HG03060 (cell line): Measurements from ENCODE around the gene SEMA4A.
"Not testable (repeated sequence)": the region's sequence is repeated elsewhere in the genome, so short reads cannot be mapped to it uniquely, and the experiment has no call there.

Experiments used
- ATAC-seq: cut with Tn5 transposase; IDR thresholded peaks from one replicate; pipeline ENCODE4 v1.9.1; 2021; ENCODE audit warnings: low read depth, moderate number of reproducible peaks; ENCODE audit not compliant: unreplicated experiment

Gene SEMA4A

DNA sequence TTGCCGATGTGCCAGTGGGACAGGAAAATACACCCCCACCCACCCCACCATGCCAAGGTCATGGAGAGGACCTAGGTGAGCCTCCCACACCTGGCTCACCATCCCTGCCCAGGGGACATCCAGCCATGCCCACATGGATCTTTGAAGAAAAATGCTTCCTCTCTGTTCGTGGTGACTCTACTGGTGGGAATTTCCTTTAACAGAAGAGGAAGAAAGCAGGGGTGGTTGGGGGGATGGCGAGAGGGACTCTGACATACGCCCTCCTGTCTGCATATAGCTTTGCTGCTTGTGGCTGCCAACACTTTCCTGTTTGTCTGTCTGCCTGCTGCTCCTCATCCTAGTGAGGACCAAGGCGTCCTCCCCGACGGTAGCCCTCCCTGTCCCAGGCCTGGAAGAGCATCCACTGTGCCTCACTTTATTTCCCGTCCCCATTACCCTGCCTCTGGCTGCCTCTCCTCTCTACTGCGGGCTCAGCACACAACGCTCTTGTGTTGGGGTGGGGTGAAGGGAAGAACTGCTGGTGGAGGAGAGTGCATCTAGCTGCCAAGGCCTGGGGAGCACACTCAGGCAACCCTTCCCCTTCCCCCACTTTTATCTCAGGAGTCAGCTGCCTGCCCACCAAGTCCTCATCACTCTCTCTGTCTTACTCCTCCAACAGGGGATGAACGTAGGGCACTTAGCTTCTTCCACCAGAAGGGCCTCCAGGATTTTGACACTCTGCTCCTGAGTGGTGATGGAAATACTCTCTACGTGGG is 2.5 kb downstream of the SEMA4A start:
- ATAC-seq = no peak

- ATAC-seq = no peak
These were observed 4.1 kb downstream of the SEMA4A start for GRCh38 chr1:156157506-156157905.

GRCh38 chr1:156157966-156158365 is 4.6 kb downstream of the SEMA4A start:
- no peak for ATAC-seq

DNA sequence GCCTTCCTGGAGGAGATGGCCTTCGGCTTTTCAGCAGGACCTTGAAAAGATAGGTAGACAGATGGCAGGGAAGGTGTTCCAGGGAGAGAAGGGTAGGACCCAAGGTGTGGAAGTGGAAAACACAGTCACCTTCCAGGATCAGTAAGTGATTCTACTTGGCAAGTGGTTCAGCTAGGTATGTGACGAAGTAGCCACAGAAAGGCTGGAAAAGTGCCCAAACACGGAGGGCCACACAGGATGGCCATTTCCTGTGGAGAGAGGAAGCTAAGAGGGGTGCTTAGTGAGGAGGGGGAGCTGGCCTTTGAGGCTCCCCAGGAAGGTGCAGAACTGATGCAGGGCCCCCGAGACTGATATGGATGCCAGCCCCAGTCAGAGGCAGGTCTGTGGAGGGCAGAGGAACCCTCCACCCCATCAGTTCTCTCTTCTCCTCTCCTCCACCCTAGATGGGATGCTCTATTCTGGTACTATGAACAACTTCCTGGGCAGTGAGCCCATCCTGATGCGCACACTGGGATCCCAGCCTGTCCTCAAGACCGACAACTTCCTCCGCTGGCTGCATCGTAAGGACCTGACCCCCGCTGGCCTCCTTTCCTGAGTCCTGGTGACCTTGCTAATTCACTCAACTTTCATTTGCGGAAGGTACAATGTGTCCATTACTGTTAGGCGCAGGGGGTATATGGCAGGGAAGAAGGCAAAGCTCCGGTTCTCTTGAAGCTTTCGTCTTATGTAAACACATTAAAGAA is 6.8 kb downstream of the SEMA4A start:
- ATAC-seq = no peak

GRCh38 chr1:156160743-156161171 is 7.4 kb downstream of the SEMA4A start:
- ATAC-seq = no peak

DNA sequence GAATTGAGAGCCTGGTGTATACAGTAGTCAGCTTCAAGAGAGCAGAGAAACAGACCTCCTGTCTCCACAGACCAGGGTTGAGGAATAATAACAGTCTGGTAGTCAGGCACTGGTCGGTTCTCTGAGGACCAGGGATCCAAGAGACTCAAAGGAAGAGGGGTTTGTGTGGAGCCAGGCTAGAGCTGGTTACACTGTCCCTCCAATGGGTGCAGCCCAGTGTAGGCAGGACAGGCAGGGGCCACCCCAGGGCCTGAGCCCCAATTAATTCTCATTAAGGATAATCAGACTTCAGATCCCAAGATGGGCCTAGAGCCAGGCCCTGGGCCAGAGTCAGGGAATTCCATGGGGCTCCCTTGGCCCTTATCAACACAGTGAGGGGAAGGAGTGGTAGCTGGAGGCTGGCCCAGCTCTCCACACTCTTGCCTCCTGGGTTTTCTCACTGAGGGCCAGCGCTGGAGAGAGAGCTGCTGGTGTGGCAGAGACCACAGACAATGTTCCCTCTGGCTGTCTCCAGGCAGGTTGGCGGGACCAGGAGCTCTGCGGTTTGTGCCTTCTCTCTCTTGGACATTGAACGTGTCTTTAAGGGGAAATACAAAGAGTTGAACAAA is 9.1 kb downstream of the SEMA4A start:
- no peak for ATAC-seq

- ATAC-seq = no peak
These were observed 10.3 kb downstream of the SEMA4A start for GRCh38 chr1:156163712-156164111.

GRCh38 chr1:156164125-156164831 is 10.9 kb downstream of the SEMA4A start:
- ATAC-seq = no peak

- no peak for ATAC-seq
These were observed 11.7 kb downstream of the SEMA4A start for GRCh38 chr1:156165083-156165482.

DNA sequence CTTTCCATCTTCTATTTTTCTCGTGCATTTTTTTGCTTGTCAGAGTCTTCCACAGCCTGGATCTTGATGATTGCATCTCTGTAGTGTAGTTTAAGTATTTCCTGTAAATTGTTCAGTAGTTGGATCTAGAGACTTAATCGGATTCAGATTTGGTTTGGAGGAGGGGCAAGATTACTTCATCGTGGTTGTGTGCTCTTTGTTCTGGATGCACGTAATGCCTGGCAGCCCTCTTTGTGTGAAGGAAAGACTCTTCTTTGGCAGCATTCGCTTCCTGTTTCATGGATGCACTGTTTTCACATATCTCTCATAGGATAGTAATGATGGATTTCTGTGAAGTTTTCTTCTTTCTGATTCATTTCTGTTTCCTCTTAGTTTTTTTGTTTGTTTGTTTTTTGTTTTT is 14.2 kb downstream of the SEMA4A start:
- ATAC-seq = no peak

- ATAC-seq = no peak
These were observed 19.5 kb downstream of the SEMA4A start for GRCh38 chr1:156172696-156173470.

GRCh38 chr1:156176610-156177210 is 23.3 kb downstream of the SEMA4A start:
- ATAC-seq = no peak

DNA sequence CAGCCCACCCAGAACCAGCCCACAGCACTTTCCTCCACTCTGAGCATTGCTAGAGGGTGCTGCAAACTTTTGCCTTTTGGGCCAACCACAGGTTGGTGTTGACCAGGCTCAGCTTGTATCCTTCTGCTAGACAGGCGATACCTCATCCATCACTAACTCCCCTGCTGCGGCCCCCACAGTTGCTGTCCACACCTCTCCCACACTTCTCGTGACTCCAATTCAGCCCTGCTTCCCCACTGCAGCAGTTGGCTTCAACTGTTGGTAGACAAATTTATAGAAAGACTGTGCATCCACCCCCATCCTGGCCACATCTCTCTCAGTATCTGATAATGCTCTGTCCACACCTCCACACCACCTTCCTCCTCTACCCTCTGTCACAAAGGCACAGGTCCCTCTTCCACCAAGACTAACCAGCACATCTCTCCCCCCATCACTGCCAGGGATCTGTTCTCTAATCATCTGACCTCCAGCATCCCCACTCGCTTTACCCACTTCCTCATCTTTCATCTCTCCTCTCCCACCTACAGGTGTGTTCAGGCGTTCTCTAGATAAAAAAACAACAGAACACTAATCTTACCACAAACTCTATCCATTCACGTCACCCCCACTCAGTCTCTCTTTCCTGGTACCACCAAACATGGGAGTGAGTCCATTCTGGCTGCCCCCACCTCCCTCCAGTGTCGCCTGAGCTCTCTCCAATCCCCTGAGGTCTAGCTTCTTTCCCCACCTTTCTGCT is 24.7 kb downstream of the SEMA4A start:
- no peak for ATAC-seq

DNA sequence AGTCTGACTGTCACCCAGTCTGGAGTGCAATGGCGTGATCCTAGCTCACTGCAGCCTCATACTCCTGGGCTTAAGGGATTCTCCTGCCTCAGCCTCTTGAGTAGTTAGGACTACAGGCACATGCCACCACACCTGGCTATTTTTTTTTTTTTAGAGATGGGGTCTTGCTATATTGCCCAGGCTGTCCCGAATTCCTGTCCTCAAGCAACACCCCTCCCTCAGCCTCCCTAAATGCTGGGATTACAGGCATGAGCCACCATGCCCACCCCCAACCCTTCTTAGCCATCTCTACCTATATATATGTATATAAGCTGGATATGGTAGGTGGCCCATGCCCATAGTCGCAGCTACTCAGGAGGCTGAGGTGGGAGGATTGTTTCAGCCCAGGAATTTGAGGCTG is 27.1 kb downstream of the SEMA4A start:
- ATAC-seq = no peak

DNA sequence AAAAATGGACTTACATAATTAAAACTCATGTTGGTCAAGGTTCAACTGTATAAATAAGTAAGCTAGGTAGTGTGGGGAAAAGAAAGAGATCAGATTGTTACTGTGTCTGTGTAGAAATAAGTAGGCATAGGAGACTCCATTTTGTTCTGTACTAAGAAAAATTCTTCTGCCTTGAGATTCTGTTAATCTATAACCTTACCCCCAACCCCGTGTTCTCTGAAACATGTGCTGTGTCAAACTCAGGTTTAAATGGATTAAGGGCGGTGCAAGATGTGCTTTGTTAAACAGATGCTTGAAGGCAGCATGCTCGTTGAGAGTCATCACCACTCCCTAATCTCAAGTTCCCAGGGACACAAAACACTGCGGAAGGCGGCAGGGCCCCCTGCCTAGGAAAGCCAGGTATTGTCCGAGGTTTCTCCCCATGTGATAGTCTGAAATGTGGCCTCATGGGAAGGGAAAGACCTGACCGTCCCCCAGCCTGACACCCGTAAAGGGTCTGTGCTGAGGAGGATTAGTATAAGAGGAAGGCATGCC is 28.1 kb downstream of the SEMA4A start:
- ATAC-seq = not testable (repeated sequence)

- not testable (repeated sequence) for ATAC-seq
These were observed 28.8 kb downstream of the SEMA4A start for GRCh38 chr1:156182010-156182779.

GRCh38 chr1:156186347-156187177 is 33.2 kb downstream of the SEMA4A start:
- ATAC-seq = not testable (repeated sequence)
